GM12878 (cell line): ENCODE results near the gene PHPT1. TPM values are rescaled to one million over a fixed set of nuclear protein-coding genes. Genes with fewer than 3 reads are reported as not detected.

Experiments used
- ATAC-seq: fragments of 200-7000 bp; cut with Tn5 transposase; 3 replicates; pipeline ENCODE4 v1.9.1; 2020; ENCODE audit warnings: mild to moderate bottlenecking, moderate library complexity
- BruUV-seq: library from RNA; stranded (reverse); fragments of 400-500 nt; replicated peaks from 2 replicates; lab custom pipeline; 2021; lab: Mats Ljungman, UMichigan
- CTCF ChIA-PET: fragments of 300-600 bp; sonication (Branson Sonifier 250); formaldehyde crosslinking; extraction: SDS; loops from one replicate; lab custom pipeline; 2021; ENCODE audit warnings: inconsistent platforms; lab: Yijun Ruan, JAX
- POLR2A ChIA-PET: fragments of 350-600 bp; formaldehyde crosslinking; extraction: SDS; loops from one replicate; lab custom pipeline; 2021; ENCODE audit warnings: inconsistent platforms; lab: Charles Lee
- RAD21 ChIA-PET: fragments of 300-600 bp; sonication (Branson Sonifier 250); formaldehyde crosslinking; loops from one replicate; lab custom pipeline; 2023; ENCODE audit warnings: antibody characterized with exemption; ENCODE audit not compliant: unreplicated experiment; lab: Charles Lee
- SMC1A ChIA-PET: fragments of 300-600 bp; sonication (Branson Sonifier 250); formaldehyde crosslinking; loops from one replicate; lab custom pipeline; 2023; ENCODE audit not compliant: unreplicated experiment, uncharacterized antibody; lab: Charles Lee
- DNase-seq: peaks from one replicate; pipeline ENCODE4 v3.0.0-alpha.2; 2011; ENCODE audit warnings: low read depth, low spot score
- FAIRE-seq: peaks from 3 replicates; lab custom pipeline; 2011; peaks lifted over from hg19 to GRCh38; lab: Jason Lieb, UNC
- H2AFZ ChIP-seq: 2 replicates; pipeline ENCODE4 v1.6.0; 2011; ENCODE audit warnings: low read depth, low read length, control low read depth; ENCODE audit not compliant: control insufficient read depth
- H3K27ac ChIP-seq: 2 replicates; pipeline ENCODE4 v1.5.1; 2011; ENCODE audit warnings: control low read depth; ENCODE audit not compliant: control insufficient read depth, insufficient read depth
- H3K27me3 ChIP-seq, 2 experiments: replicated peaks in 1 of 2; 2 replicates each; pipeline versions ENCODE4 v1.6.0 to v1.6.1; 2011; ENCODE audit warnings: low read length in 1 of 2; ENCODE audit not compliant: control insufficient read depth in 2 of 2, insufficient read depth in 2 of 2
- H3K36me3 ChIP-seq, 2 experiments: 2 replicates each; pipeline ENCODE4 v1.5.1; 2011; ENCODE audit warnings: low read length in 1 of 2; ENCODE audit not compliant: control insufficient read depth in 2 of 2, insufficient read depth in 2 of 2
- H3K4me1 ChIP-seq: 2 replicates; pipeline ENCODE4 v1.6.1; 2011; ENCODE audit warnings: mild to moderate bottlenecking, low read length, moderate library complexity, mixed read lengths; ENCODE audit not compliant: control insufficient read depth, insufficient read depth
- H3K4me2 ChIP-seq: 2 replicates; pipeline ENCODE4 v1.6.0; 2011; ENCODE audit warnings: control low read depth; ENCODE audit not compliant: control insufficient read depth, insufficient read depth
- H3K4me3 ChIP-seq: fragments of 200-600 bp; sonication (generic); 2 replicates; pipeline ENCODE4 v1.5.1; 2016
- H3K79me2 ChIP-seq: 2 replicates; pipeline ENCODE4 v1.6.0; 2011; ENCODE audit warnings: low read length; ENCODE audit not compliant: control insufficient read depth, insufficient read depth
- H3K9ac ChIP-seq: 2 replicates; pipeline ENCODE4 v1.8.0; 2011; ENCODE audit warnings: low read length, control low read depth, mixed read lengths; ENCODE audit not compliant: control insufficient read depth, insufficient read depth
- H3K9me3 ChIP-seq: replicated peaks from 3 replicates; pipeline ENCODE4 v1.5.1; 2011; ENCODE audit warnings: mild to moderate bottlenecking, low read length; ENCODE audit not compliant: control insufficient read depth, insufficient read depth
- H4K20me1 ChIP-seq: 2 replicates; pipeline ENCODE4 v1.6.0; 2011; ENCODE audit not compliant: control insufficient read depth, insufficient read depth
- FOS ChIP-seq: IDR thresholded peaks from 3 replicates; pipeline ENCODE4 v1.6.1; 2011; ENCODE audit warnings: borderline replicate concordance; ENCODE audit not compliant: insufficient read length; ENCODE audit errors: extremely low read depth
- POLR2A ChIP-seq: IDR thresholded peaks from 2 replicates; pipeline ENCODE4 v1.6.1; 2011; ENCODE audit warnings: low read depth, mild to moderate bottlenecking, low read length
- SIN3A ChIP-seq: IDR thresholded peaks from 2 replicates; pipeline ENCODE4 v1.6.1; 2012; ENCODE audit warnings: low read depth, low read length, improper control_type of control experiment
- SMARCA5 ChIP-seq: fragments of 450-650 bp; IDR thresholded peaks from 2 replicates; pipeline ENCODE4 v1.6.1; 2017; ENCODE audit warnings: mild to moderate bottlenecking
- TCF3 ChIP-seq: IDR thresholded peaks from 2 replicates; pipeline ENCODE4 v1.6.1; 2012; ENCODE audit warnings: low read depth, mild to moderate bottlenecking, low read length, borderline replicate concordance; ENCODE audit not compliant: insufficient read depth
- WGBS: methylation state at CpG from one replicate; pipeline ENCODE4 v1.1.6; 2016; ENCODE audit warnings: low lambda C conversion rate; ENCODE audit not compliant: insufficient replicate concordance, insufficient coverage; ENCODE audit errors: missing lambda C conversion rate; 5-methylcytosine and 5-hydroxymethylcytosine counted together
- in situ Hi-C: fragments of 300-500 bp; cut with MboI; formaldehyde crosslinking; loops from 9 replicates; pipeline ENCODE4 v1.14.3; 2018; ENCODE audit warnings: mixed read lengths
- intact Hi-C: fragments of 100-400 bp; cut with micrococcal nuclease; formaldehyde crosslinking; loops from one replicate; pipeline ENCODE4 v1.14.2; 2022; ENCODE audit not compliant: unreplicated experiment
- polyA plus RNA-seq, 11 experiments: library from polyadenylated mRNA; depleted of rRNA in 4 of 11; unstranded in 6 of 11; stranded (reverse) in 5 of 11; fragments of >200 nt; fragmentation: Nextera tagmentation in 4 of 11; fragmentation: Illumina TruSeq in 1 of 11; extraction: Ambion mirVana in 4 of 11; extraction: Trizol in 1 of 11; gene quantifications; 1 replicate in 1 of 11; 2 replicates in 10 of 11; pipeline versions ENCODE4 v1.2.1 to v1.2.3, GENCODE V29; 2011 to 2016; ENCODE audit warnings: inconsistent platforms in 2 of 11, missing spikeins in 2 of 11, low read depth in 1 of 11
- total RNA-seq, 4 experiments: library from RNA; depleted of rRNA in 3 of 4; stranded (reverse); fragments of >200 nt in 3 of 4; fragmentation: Illumina TruSeq in 1 of 4; extraction: Trizol in 1 of 4; gene quantifications; 2 replicates each; pipeline versions ENCODE4 v1.2.1 to v1.2.3, GENCODE V29; 2013 to 2021

PHPT1 gene
- total and polyA plus RNA-seq, 10 of the 15 experiments (the other 5 are each of a cell fraction or from before 2014, with no cell fraction given): 56.2 to 323 (median 140) TPM

DNA sequence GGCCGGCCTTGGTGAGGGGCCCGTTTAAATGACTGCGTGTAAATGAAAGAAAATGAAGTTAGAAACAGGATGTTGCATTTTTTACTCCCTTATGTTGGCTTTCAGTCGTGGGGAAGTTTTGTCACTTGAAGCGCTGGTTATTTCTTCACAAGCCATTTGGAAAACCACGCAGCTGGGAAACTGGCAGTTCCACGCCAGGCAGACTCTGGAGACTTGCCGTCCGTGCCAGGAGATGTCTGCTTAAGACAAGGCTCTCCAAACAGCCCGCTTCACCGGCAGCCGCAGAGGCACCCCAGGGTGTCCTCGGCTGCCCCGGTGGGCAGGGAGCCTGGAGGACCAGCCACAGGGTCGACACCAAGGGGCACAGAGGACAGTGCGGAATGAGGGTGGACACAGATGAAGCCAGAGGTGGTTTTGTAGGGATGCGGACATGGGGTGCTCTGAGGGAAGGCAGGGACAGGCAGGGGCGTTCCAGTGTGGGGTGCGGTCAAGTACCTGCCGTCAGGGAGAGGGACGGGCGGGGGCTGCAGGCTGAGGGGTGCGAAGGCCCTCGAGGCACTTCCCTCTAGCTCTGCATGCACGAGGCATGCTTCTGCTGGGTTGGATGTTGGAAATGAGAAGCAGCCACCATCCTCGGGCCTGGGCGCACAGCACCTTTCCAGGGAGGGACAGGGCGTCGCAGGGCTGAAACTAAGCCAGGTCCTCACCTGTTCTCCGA is 18.0 kb upstream of the PHPT1 start:
- CTCF ChIA-PET: no interaction called here
- no TSS peak for BruUV-seq
- no peaks in the 10 kb centered on the region for H4K20me1 ChIP-seq
- no peak overlapping the region for H2AFZ ChIP-seq
- no peak overlapping the region for H3K4me2 ChIP-seq
- 96% methylated on average over 23 of the region's 30 CpGs for WGBS
- no peaks in the 10 kb centered on the region for H3K9me3 ChIP-seq
- no peak for FAIRE-seq
- RAD21 ChIA-PET: no interaction called here
- H3K4me3 ChIP-seq: no peak overlapping the region
- H3K79me2 ChIP-seq: no peaks in the 10 kb centered on the region
- TF ChIP-seq SMARCA5 (no peak), POLR2A (0 out of 2 replicates have a peak, but pooled peaks have one; percentile 10)
- intact Hi-C loops: no loop called here
- in situ Hi-C loops: no loop called here
- H3K27me3 ChIP-seq: no peaks in the 10 kb centered on the region
- H3K36me3 ChIP-seq: peaks cover 5 to 12% of the 10 kb centered on the region in 2 experiments
- ATAC-seq: no peak
- SMC1A ChIA-PET: no interaction called here
- DNase-seq: no peak
- no peaks in the 10 kb centered on the region for H3K4me1 ChIP-seq
- H3K27ac ChIP-seq: no peak overlapping the region
- POLR2A ChIA-PET: no interaction called here
- no peak overlapping the region for H3K9ac ChIP-seq

DNA sequence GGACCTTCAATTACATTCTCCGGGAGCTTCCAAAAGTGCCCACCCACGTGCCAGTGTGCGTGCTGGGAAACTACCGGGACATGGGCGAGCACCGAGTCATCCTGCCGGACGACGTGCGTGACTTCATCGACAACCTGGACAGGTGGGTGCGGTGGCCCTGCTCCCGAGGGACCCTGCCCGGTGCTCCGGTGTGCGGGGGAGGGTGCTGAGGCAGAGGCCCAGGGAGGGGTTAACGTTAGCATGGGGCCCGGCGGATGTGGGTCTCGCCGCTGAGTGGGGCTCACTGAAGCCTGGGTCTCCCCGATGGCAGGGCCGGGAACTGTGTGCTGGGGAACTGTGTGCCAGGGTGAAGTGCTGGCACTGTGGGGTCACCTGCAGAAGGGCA is 17.5 kb upstream of the PHPT1 start:
- Histone ChIP-seq H3K9me3 (no peaks in the 10 kb centered on the region), H3K27me3 (no peaks in the 10 kb centered on the region), H3K36me3 (peaks cover 3 to 12% of the 10 kb centered on the region in 2 experiments)
- no peak for FAIRE-seq
- no peak for DNase-seq
- TF ChIP-seq POLR2A: 0 out of 2 replicates have a peak, but pooled peaks have one; percentile 38
- TF ChIP-seq TCF3: 0 out of 2 replicates have a peak, but pooled peaks have one; percentile 24
- TF ChIP-seq SIN3A: no peak
- TF ChIP-seq FOS: no peak
- TF ChIP-seq, all 136 proteins: peak for 2
- RAD21 ChIA-PET: no interaction called here
- Histone ChIP-seq H3K27ac (no peak overlapping the region), H3K4me2 (no peak overlapping the region), H3K4me1 (no peaks in the 10 kb centered on the region), H4K20me1 (no peaks in the 10 kb centered on the region), H3K9ac (no peak overlapping the region), H3K79me2 (no peaks in the 10 kb centered on the region), H2AFZ (no peak overlapping the region), H3K4me3 (no peak overlapping the region)
- SMC1A ChIA-PET: no interaction called here
- 97% methylated on average over 23 of the region's 23 CpGs for WGBS
- no peak for ATAC-seq
- intact Hi-C loops (no loop called here), in situ Hi-C loops (no loop called here)
- CTCF ChIA-PET: no interaction called here
- POLR2A ChIA-PET: no interaction called here
- BruUV-seq: no TSS peak
